ENCODE measurements around the gene METTL16.

METTL16 gene

GRCh38 chr17:2393954-2394749, 117.5 kb downstream of the METTL16 start:
- DNase-seq: no peak

GRCh38 chr17:2393174-2393953, 118.3 kb downstream of the METTL16 start:
- peak; percentile 92 for DNase-seq

- peak; percentile 97 for DNase-seq
Observed at GRCh38 chr17:2392252-2393173, 119.2 kb downstream of the METTL16 start.

GRCh38 chr17:2391597-2392251, 120.0 kb downstream of the METTL16 start:
- DNase-seq: no peak

GRCh38 chr17:2390199-2390836, 121.4 kb downstream of the METTL16 start:
- peak; percentile 85 for DNase-seq

- DNase-seq: no peak
Observed at GRCh38 chr17:2388683-2389055, 123.0 kb downstream of the METTL16 start.

- DNase-seq: no peak
Observed at GRCh38 chr17:2388020-2388682, 123.5 kb downstream of the METTL16 start.

GRCh38 chr17:2387086-2388019, 124.3 kb downstream of the METTL16 start:
- no peak for DNase-seq

GRCh38 chr17:2386400-2387085, 125.1 kb downstream of the METTL16 start:
- peak; percentile 60 for DNase-seq

GRCh38 chr17:2385240-2386210, 126.2 kb downstream of the METTL16 start:
- DNase-seq: no peak

- DNase-seq: no peak
Observed at GRCh38 chr17:2384439-2385127, 127.1 kb downstream of the METTL16 start.

GRCh38 chr17:2383628-2384167, 128.0 kb downstream of the METTL16 start:
- DNase-seq: no peak

GRCh38 chr17:2380950-2381649, 130.6 kb downstream of the METTL16 start:
- DNase-seq: no peak

- no peak for DNase-seq
Observed at GRCh38 chr17:2380226-2380922, 131.3 kb downstream of the METTL16 start.

- DNase-seq: no peak
Observed at GRCh38 chr17:2379489-2380225, 132.0 kb downstream of the METTL16 start.
